Measurements from ENCODE around the gene SLC35F3. TPM values are rescaled to one million over a fixed set of nuclear protein-coding genes. Genes with fewer than 3 reads are reported as not detected.

The SLC35F3 gene
- total and polyA plus RNA-seq, 12 donors, result 0.12 to 3.2 (median 0.46) TPM

- DNase-seq, result no peak
- Histone ChIP-seq H3K4me3 (no peak overlapping the region), H3K27ac (no peak overlapping the region), H3K4me1 (replicated peaks in 1 of 2) (no peaks in the 10 kb centered on the region), H3K27me3 (no peaks in the 10 kb centered on the region), H3K36me3 (replicated peaks in 1 of 2) (no peaks in the 10 kb centered on the region), H3K9me3 (replicated peaks in 1 of 3) (no peaks in the 10 kb centered on the region)
- intact Hi-C loops (cut with DNase I), result no loop called here
- WGBS, 4 donors, result 85 to 89% (median 88%) methylated on average over 4 of the region's 4 CpGs
- no peak for TF ChIP-seq POLR2A (IDR thresholded peaks at IDR 0.05)
- TF ChIP-seq, protein P1, sequence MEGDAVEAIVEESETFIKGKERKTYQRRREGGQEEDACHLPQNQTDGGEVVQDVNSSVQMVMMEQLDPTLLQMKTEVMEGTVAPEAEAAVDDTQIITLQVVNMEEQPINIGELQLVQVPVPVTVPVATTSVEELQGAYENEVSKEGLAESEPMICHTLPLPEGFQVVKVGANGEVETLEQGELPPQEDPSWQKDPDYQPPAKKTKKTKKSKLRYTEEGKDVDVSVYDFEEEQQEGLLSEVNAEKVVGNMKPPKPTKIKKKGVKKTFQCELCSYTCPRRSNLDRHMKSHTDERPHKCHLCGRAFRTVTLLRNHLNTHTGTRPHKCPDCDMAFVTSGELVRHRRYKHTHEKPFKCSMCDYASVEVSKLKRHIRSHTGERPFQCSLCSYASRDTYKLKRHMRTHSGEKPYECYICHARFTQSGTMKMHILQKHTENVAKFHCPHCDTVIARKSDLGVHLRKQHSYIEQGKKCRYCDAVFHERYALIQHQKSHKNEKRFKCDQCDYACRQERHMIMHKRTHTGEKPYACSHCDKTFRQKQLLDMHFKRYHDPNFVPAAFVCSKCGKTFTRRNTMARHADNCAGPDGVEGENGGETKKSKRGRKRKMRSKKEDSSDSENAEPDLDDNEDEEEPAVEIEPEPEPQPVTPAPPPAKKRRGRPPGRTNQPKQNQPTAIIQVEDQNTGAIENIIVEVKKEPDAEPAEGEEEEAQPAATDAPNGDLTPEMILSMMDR (IDR thresholded peaks at IDR 0.05), result no peak
Measured at GRCh38 chr1:234144901-234145300, 240.4 kb downstream of the SLC35F3 start.

DNA sequence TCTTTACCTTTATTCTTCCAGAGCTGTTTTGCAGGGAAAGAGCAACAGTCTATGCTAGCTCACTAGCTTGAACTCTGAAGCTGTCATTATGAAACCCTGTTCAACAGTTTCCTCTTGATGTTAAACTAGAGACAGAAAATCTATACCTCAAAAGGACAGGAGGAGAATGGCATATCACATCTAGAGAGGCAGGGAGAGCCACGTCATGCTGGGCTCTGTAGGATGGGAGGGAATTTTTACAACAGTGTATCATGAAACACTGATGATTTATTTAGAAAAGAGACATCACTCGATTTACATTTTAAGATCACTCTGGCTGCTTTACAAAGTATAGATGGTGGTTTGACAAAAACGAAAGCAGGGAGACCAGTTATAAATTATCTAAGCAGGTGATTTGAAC lies 243.9 kb downstream of the SLC35F3 start:
- no peaks in the 10 kb centered on the region for H3K4me1 ChIP-seq (replicated peaks in 1 of 2)
- H3K27ac ChIP-seq, result no peak overlapping the region
- no peaks in the 10 kb centered on the region for H3K36me3 ChIP-seq (replicated peaks in 1 of 2)
- no peak overlapping the region for H3K4me3 ChIP-seq
- H3K9me3 ChIP-seq (replicated peaks in 1 of 3), result no peaks in the 10 kb centered on the region
- no peaks in the 10 kb centered on the region for H3K27me3 ChIP-seq
- intact Hi-C loops (cut with DNase I), result no loop called here
- TF ChIP-seq POLR2A (IDR thresholded peaks at IDR 0.05), result no peak
- TF ChIP-seq, protein P1 (IDR thresholded peaks at IDR 0.05), result no peak
- 56 to 66% (median 62%) methylated on average over 3 of the region's 3 CpGs for WGBS, 4 donors
- DNase-seq, result no peak

GRCh38 chr1:234148816-234149215 lies 244.3 kb downstream of the SLC35F3 start:
- TF ChIP-seq, protein P1 (IDR thresholded peaks at IDR 0.05), result no peak
- no peak for TF ChIP-seq POLR2A (IDR thresholded peaks at IDR 0.05)
- WGBS, 4 donors, result 76 to 89% (median 80%) methylated on average over 1 of the region's 1 CpG
- no peaks in the 10 kb centered on the region for H3K9me3 ChIP-seq (replicated peaks in 1 of 3)
- intact Hi-C loops (cut with DNase I), result no loop called here
- no peak overlapping the region for H3K27ac ChIP-seq
- H3K36me3 ChIP-seq (replicated peaks in 1 of 2), result no peaks in the 10 kb centered on the region
- no peaks in the 10 kb centered on the region for H3K4me1 ChIP-seq (replicated peaks in 1 of 2)
- no peak for DNase-seq
- no peaks in the 10 kb centered on the region for H3K27me3 ChIP-seq
- H3K4me3 ChIP-seq, result no peak overlapping the region

DNA sequence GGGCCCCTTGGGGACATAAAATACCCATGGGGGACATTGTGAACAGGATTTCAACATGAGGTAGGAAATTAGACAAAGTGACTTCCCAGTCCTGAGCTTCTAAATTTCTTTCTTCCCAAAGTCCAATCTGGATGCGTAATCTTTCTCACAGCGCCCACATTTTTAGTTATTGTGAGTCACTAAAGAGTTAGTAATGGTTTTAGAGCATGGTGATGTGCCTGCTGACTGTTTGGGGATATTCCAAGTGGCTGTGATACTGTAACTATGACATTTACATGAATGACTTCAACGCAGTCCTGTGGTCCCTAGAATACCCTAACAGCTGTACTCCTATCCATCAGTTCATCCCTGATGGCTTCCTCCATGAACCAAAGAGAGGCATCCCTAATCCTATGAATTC lies 244.7 kb downstream of the SLC35F3 start:
- DNase-seq, result no peak
- Histone ChIP-seq H3K27me3 (no peaks in the 10 kb centered on the region), H3K9me3 (replicated peaks in 1 of 3) (no peaks in the 10 kb centered on the region), H3K36me3 (replicated peaks in 1 of 2) (no peaks in the 10 kb centered on the region), H3K27ac (no peak overlapping the region), H3K4me1 (replicated peaks in 1 of 2) (no peaks in the 10 kb centered on the region), H3K4me3 (no peak overlapping the region)
- WGBS, 4 donors, result 86 to 88% (median 87%) methylated on average over 3 of the region's 3 CpGs
- intact Hi-C loops (cut with DNase I), result no loop called here
- TF ChIP-seq, protein P1 (IDR thresholded peaks at IDR 0.05), result no peak
- no peak for TF ChIP-seq POLR2A (IDR thresholded peaks at IDR 0.05)

Measured in adrenal gland (tissue), 12 donors.